GM12878 (cell line): ENCODE results near the gene CTNNA2. TPM values are rescaled to one million over a fixed set of nuclear protein-coding genes. Genes with fewer than 3 reads are reported as not detected.

ENCODE experiments used
- ATAC-seq: fragments of 200-7000 bp; cut with Tn5 transposase; 3 replicates; pipeline ENCODE4 v1.9.1; 2020; ENCODE audit warnings: mild to moderate bottlenecking, moderate library complexity
- BruUV-seq: library from RNA; stranded (reverse); fragments of 400-500 nt; replicated peaks from 2 replicates; lab custom pipeline; 2021; lab: Mats Ljungman, UMichigan
- CTCF ChIA-PET: fragments of 300-600 bp; sonication (Branson Sonifier 250); formaldehyde crosslinking; extraction: SDS; loops from one replicate; lab custom pipeline; 2021; ENCODE audit warnings: inconsistent platforms; lab: Yijun Ruan, JAX
- POLR2A ChIA-PET: fragments of 350-600 bp; formaldehyde crosslinking; extraction: SDS; loops from one replicate; lab custom pipeline; 2021; ENCODE audit warnings: inconsistent platforms; lab: Charles Lee
- RAD21 ChIA-PET: fragments of 300-600 bp; sonication (Branson Sonifier 250); formaldehyde crosslinking; loops from one replicate; lab custom pipeline; 2023; ENCODE audit warnings: antibody characterized with exemption; ENCODE audit not compliant: unreplicated experiment; lab: Charles Lee
- SMC1A ChIA-PET: fragments of 300-600 bp; sonication (Branson Sonifier 250); formaldehyde crosslinking; loops from one replicate; lab custom pipeline; 2023; ENCODE audit not compliant: unreplicated experiment, uncharacterized antibody; lab: Charles Lee
- DNase-seq: peaks from one replicate; pipeline ENCODE4 v3.0.0-alpha.2; 2011; ENCODE audit warnings: low read depth, low spot score
- FAIRE-seq: peaks from 3 replicates; lab custom pipeline; 2011; peaks lifted over from hg19 to GRCh38; lab: Jason Lieb, UNC
- H2AFZ ChIP-seq: 2 replicates; pipeline ENCODE4 v1.6.0; 2011; ENCODE audit warnings: low read depth, low read length, control low read depth; ENCODE audit not compliant: control insufficient read depth
- H3K27ac ChIP-seq: 2 replicates; pipeline ENCODE4 v1.5.1; 2011; ENCODE audit warnings: control low read depth; ENCODE audit not compliant: control insufficient read depth, insufficient read depth
- H3K27me3 ChIP-seq, 2 experiments: replicated peaks in 1 of 2; 2 replicates each; pipeline versions ENCODE4 v1.6.0 to v1.6.1; 2011; ENCODE audit warnings: low read length in 1 of 2; ENCODE audit not compliant: control insufficient read depth in 2 of 2, insufficient read depth in 2 of 2
- H3K36me3 ChIP-seq, 2 experiments: 2 replicates each; pipeline ENCODE4 v1.5.1; 2011; ENCODE audit warnings: low read length in 1 of 2; ENCODE audit not compliant: control insufficient read depth in 2 of 2, insufficient read depth in 2 of 2
- H3K4me1 ChIP-seq: 2 replicates; pipeline ENCODE4 v1.6.1; 2011; ENCODE audit warnings: mild to moderate bottlenecking, low read length, moderate library complexity, mixed read lengths; ENCODE audit not compliant: control insufficient read depth, insufficient read depth
- H3K4me2 ChIP-seq: 2 replicates; pipeline ENCODE4 v1.6.0; 2011; ENCODE audit warnings: control low read depth; ENCODE audit not compliant: control insufficient read depth, insufficient read depth
- H3K4me3 ChIP-seq: fragments of 200-600 bp; sonication (generic); 2 replicates; pipeline ENCODE4 v1.5.1; 2016
- H3K79me2 ChIP-seq: 2 replicates; pipeline ENCODE4 v1.6.0; 2011; ENCODE audit warnings: low read length; ENCODE audit not compliant: control insufficient read depth, insufficient read depth
- H3K9ac ChIP-seq: 2 replicates; pipeline ENCODE4 v1.8.0; 2011; ENCODE audit warnings: low read length, control low read depth, mixed read lengths; ENCODE audit not compliant: control insufficient read depth, insufficient read depth
- H3K9me3 ChIP-seq: replicated peaks from 3 replicates; pipeline ENCODE4 v1.5.1; 2011; ENCODE audit warnings: mild to moderate bottlenecking, low read length; ENCODE audit not compliant: control insufficient read depth, insufficient read depth
- H4K20me1 ChIP-seq: 2 replicates; pipeline ENCODE4 v1.6.0; 2011; ENCODE audit not compliant: control insufficient read depth, insufficient read depth
- BCL11A ChIP-seq: IDR thresholded peaks from 2 replicates; pipeline ENCODE4 v1.6.1; 2011; ENCODE audit warnings: low read depth, low read length
- CHD1 ChIP-seq: IDR thresholded peaks from 2 replicates; pipeline ENCODE4 v1.6.1; 2012; ENCODE audit warnings: low read depth, low read length, improper control_type of control experiment
- EGR1 ChIP-seq, 2 experiments: IDR thresholded peaks; 1 replicate in 1 of 2; 2 replicates in 1 of 2; pipeline ENCODE4 v1.6.1; 2011 to 2012; ENCODE audit warnings: low read depth in 2 of 2, low read length in 2 of 2, borderline replicate concordance in 1 of 2, mild to moderate bottlenecking in 1 of 2, moderate library complexity in 1 of 2
- MAX ChIP-seq: IDR thresholded peaks from 2 replicates; pipeline ENCODE4 v1.6.1; 2012; ENCODE audit warnings: low read depth, low read length, improper control_type of control experiment
- MTA2 ChIP-seq: fragments of 450-650 bp; IDR thresholded peaks from 2 replicates; pipeline ENCODE4 v1.6.1; 2016; ENCODE audit warnings: low read depth, mild to moderate bottlenecking, moderate library complexity
- MYB ChIP-seq: fragments of 150-350 bp; IDR thresholded peaks from 2 replicates; pipeline ENCODE4 v1.6.1; 2014; ENCODE audit warnings: mild to moderate bottlenecking, low read depth, low read length, borderline replicate concordance
- NBN ChIP-seq: fragments of 450-650 bp; IDR thresholded peaks from 2 replicates; pipeline ENCODE4 v1.6.1; 2016
- NFXL1 ChIP-seq: fragments of 450-650 bp; IDR thresholded peaks from 2 replicates; pipeline ENCODE4 v1.6.1; 2017; ENCODE audit warnings: antibody characterized with exemption, mild to moderate bottlenecking, borderline replicate concordance
- NFYA ChIP-seq: IDR thresholded peaks from 2 replicates; pipeline ENCODE4 v1.6.1; 2011; ENCODE audit warnings: low read depth, mild to moderate bottlenecking, low read length, improper control_type of control experiment, borderline replicate concordance
- NR2F1 ChIP-seq: fragments of 450-650 bp; conservative IDR thresholded peaks from 2 replicates; pipeline ENCODE4 v1.6.1; 2017; ENCODE audit warnings: mild to moderate bottlenecking
- PAX5 ChIP-seq: IDR thresholded peaks from 2 replicates; pipeline ENCODE4 v1.6.1; 2011; ENCODE audit warnings: low read depth, low read length, borderline replicate concordance
- SIN3A ChIP-seq: IDR thresholded peaks from 2 replicates; pipeline ENCODE4 v1.6.1; 2012; ENCODE audit warnings: low read depth, low read length, improper control_type of control experiment
- TBL1XR1 ChIP-seq: IDR thresholded peaks from 2 replicates; pipeline ENCODE4 v1.6.1; 2012; ENCODE audit warnings: low read depth, low read length, improper control_type of control experiment
- in situ Hi-C: fragments of 300-500 bp; cut with MboI; formaldehyde crosslinking; loops from 9 replicates; pipeline ENCODE4 v1.14.3; 2018; ENCODE audit warnings: mixed read lengths
- intact Hi-C: fragments of 100-400 bp; cut with micrococcal nuclease; formaldehyde crosslinking; loops from one replicate; pipeline ENCODE4 v1.14.2; 2022; ENCODE audit not compliant: unreplicated experiment
- polyA plus RNA-seq, 11 experiments: library from polyadenylated mRNA; depleted of rRNA in 4 of 11; unstranded in 6 of 11; stranded (reverse) in 5 of 11; fragments of >200 nt; fragmentation: Nextera tagmentation in 4 of 11; fragmentation: Illumina TruSeq in 1 of 11; extraction: Ambion mirVana in 4 of 11; extraction: Trizol in 1 of 11; gene quantifications; 1 replicate in 1 of 11; 2 replicates in 10 of 11; pipeline versions ENCODE4 v1.2.1 to v1.2.3, GENCODE V29; 2011 to 2016; ENCODE audit warnings: inconsistent platforms in 2 of 11, missing spikeins in 2 of 11, low read depth in 1 of 11
- total RNA-seq, 4 experiments: library from RNA; depleted of rRNA in 3 of 4; stranded (reverse); fragments of >200 nt in 3 of 4; fragmentation: Illumina TruSeq in 1 of 4; extraction: Trizol in 1 of 4; gene quantifications; 2 replicates each; pipeline versions ENCODE4 v1.2.1 to v1.2.3, GENCODE V29; 2013 to 2021
- TF ChIP-seq, protein P1 (sequence below): fragments of 450-650 bp; conservative IDR thresholded peaks from 2 replicates; pipeline ENCODE4 v1.6.1; 2017; ENCODE audit warnings: mild to moderate bottlenecking, moderate library complexity
- TF ChIP-seq, protein P2 (sequence below): IDR thresholded peaks from 2 replicates; pipeline ENCODE4 v1.6.1; 2012; ENCODE audit warnings: improper control_type of control experiment, low read depth, low read length; ENCODE audit not compliant: insufficient replicate concordance

The CTNNA2 gene
- total and polyA plus RNA-seq, 10 of the 15 experiments (the other 5 are each of a cell fraction or from before 2014, with no cell fraction given) = 2.4 to 36.2 (median 6.6) TPM

- TF ChIP-seq PAX5 (no peak), NFYA (no peak)
- TF ChIP-seq, protein P1, sequence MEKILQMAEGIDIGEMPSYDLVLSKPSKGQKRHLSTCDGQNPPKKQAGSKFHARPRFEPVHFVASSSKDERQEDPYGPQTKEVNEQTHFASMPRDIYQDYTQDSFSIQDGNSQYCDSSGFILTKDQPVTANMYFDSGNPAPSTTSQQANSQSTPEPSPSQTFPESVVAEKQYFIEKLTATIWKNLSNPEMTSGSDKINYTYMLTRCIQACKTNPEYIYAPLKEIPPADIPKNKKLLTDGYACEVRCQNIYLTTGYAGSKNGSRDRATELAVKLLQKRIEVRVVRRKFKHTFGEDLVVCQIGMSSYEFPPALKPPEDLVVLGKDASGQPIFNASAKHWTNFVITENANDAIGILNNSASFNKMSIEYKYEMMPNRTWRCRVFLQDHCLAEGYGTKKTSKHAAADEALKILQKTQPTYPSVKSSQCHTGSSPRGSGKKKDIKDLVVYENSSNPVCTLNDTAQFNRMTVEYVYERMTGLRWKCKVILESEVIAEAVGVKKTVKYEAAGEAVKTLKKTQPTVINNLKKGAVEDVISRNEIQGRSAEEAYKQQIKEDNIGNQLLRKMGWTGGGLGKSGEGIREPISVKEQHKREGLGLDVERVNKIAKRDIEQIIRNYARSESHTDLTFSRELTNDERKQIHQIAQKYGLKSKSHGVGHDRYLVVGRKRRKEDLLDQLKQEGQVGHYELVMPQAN = no peak
Measured at GRCh38 chr2:80348078-80348477, 835.2 kb downstream of the CTNNA2 start (continued).

- in situ Hi-C loops (no loop called here), intact Hi-C loops (no loop called here)
- H3K36me3 ChIP-seq = no peaks in the 10 kb centered on the region
- H3K9ac ChIP-seq = no peak overlapping the region
- CTCF ChIA-PET = interaction anchor here (0.9 to 2.1 kb wide), 6 partner anchors 10 to 150 kb away, joined by 3 to 14 read pairs (median 4); no protein-coding TSS in a partner anchor
- BruUV-seq = no TSS peak
- H3K27ac ChIP-seq = no peak overlapping the region
- DNase-seq (no peak), ATAC-seq (no peak), FAIRE-seq (no peak)
- POLR2A ChIA-PET = no interaction called here
- SMC1A ChIA-PET = interaction anchor here (0.7 to 2.3 kb wide), 6 partner anchors 10 to 150 kb away, joined by 3 to 12 read pairs (median 4); no protein-coding TSS in a partner anchor
- no peaks in the 10 kb centered on the region for H4K20me1 ChIP-seq
- RAD21 ChIA-PET = no interaction called here
- H3K9me3 ChIP-seq = no peaks in the 10 kb centered on the region
- H3K27me3 ChIP-seq = no peaks in the 10 kb centered on the region
- no peaks in the 10 kb centered on the region for H3K4me1 ChIP-seq
- H3K79me2 ChIP-seq = no peaks in the 10 kb centered on the region
- no peak overlapping the region for H3K4me2 ChIP-seq
- H2AFZ ChIP-seq = no peak overlapping the region
- no peak overlapping the region for H3K4me3 ChIP-seq
- TF ChIP-seq TBL1XR1 = no peak
- no peak for TF ChIP-seq MAX
- no peak for TF ChIP-seq EGR1 (IDR thresholded peaks at IDR 0.05; ENCODE audit: borderline replicate concordance in 1 of 2, low read depth in 2 of 2, low read length in 2 of 2)
- no peak for TF ChIP-seq MTA2
- TF ChIP-seq NBN = no peak
- no peak for TF ChIP-seq NR2F1
- no peak for TF ChIP-seq MYB
- no peak for TF ChIP-seq NFXL1
- TF ChIP-seq BCL11A = no peak
- TF ChIP-seq CHD1 = no peak
- TF ChIP-seq, protein P2, sequence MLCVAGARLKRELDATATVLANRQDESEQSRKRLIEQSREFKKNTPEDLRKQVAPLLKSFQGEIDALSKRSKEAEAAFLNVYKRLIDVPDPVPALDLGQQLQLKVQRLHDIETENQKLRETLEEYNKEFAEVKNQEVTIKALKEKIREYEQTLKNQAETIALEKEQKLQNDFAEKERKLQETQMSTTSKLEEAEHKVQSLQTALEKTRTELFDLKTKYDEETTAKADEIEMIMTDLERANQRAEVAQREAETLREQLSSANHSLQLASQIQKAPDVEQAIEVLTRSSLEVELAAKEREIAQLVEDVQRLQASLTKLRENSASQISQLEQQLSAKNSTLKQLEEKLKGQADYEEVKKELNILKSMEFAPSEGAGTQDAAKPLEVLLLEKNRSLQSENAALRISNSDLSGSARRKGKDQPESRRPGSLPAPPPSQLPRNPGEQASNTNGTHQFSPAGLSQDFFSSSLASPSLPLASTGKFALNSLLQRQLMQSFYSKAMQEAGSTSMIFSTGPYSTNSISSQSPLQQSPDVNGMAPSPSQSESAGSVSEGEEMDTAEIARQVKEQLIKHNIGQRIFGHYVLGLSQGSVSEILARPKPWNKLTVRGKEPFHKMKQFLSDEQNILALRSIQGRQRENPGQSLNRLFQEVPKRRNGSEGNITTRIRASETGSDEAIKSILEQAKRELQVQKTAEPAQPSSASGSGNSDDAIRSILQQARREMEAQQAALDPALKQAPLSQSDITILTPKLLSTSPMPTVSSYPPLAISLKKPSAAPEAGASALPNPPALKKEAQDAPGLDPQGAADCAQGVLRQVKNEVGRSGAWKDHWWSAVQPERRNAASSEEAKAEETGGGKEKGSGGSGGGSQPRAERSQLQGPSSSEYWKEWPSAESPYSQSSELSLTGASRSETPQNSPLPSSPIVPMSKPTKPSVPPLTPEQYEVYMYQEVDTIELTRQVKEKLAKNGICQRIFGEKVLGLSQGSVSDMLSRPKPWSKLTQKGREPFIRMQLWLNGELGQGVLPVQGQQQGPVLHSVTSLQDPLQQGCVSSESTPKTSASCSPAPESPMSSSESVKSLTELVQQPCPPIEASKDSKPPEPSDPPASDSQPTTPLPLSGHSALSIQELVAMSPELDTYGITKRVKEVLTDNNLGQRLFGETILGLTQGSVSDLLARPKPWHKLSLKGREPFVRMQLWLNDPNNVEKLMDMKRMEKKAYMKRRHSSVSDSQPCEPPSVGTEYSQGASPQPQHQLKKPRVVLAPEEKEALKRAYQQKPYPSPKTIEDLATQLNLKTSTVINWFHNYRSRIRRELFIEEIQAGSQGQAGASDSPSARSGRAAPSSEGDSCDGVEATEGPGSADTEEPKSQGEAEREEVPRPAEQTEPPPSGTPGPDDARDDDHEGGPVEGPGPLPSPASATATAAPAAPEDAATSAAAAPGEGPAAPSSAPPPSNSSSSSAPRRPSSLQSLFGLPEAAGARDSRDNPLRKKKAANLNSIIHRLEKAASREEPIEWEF = no peak
- TF ChIP-seq SIN3A = no peak
Measured at GRCh38 chr2:80348953-80349352, 836.1 kb downstream of the CTNNA2 start.
